A673 (cell line): ENCODE results near the gene ZNF398. TPM values are rescaled to one million over a fixed set of nuclear protein-coding genes. Genes with fewer than 3 reads are reported as not detected.
A peak's percentile ranks its signal among the peaks of the same experiment; 100 is the strongest.

Experiments used
- BruUV-seq: library from RNA; stranded (reverse); fragments of 400-500 nt; replicated peaks from 2 replicates; lab custom pipeline; 2021; lab: Mats Ljungman, UMichigan
- CTCF ChIA-PET: fragments of 300-600 bp; sonication (Branson Sonifier 250); formaldehyde crosslinking; loops from one replicate; lab custom pipeline; 2022; ENCODE audit warnings: antibody characterized with exemption; lab: Charles Lee
- POLR2A ChIA-PET: fragments of 300-600 bp; sonication (Branson Sonifier 250); formaldehyde crosslinking; loops from one replicate; lab custom pipeline; 2022; ENCODE audit warnings: antibody characterized with exemption; ENCODE audit not compliant: low non-redundant PET; lab: Charles Lee
- DNase-seq: peaks from one replicate; pipeline ENCODE4 v3.0.0-alpha.2; 2015; ENCODE audit warnings: low spot score
- H3K27ac ChIP-seq: fragments of 200-600 bp; sonication (generic); 2 replicates; pipeline ENCODE4 v1.5.1; 2016; ENCODE audit warnings: mixed run types, low read depth, mild to moderate bottlenecking, mixed read lengths, antibody characterized with exemption, low read length; ENCODE audit not compliant: poor library complexity, severe bottlenecking
- H3K27me3 ChIP-seq: fragments of 200-600 bp; sonication (generic); replicated peaks from 2 replicates; pipeline ENCODE4 v1.6.1; 2017; ENCODE audit warnings: mixed run types, low read depth, mild to moderate bottlenecking, mixed read lengths, antibody characterized with exemption, low read length; ENCODE audit not compliant: insufficient read depth, poor library complexity
- H3K36me3 ChIP-seq: fragments of 200-600 bp; sonication (generic); 2 replicates; pipeline ENCODE4 v1.6.1; 2016; ENCODE audit warnings: mixed run types, mild to moderate bottlenecking, mixed read lengths, antibody characterized with exemption, low read length; ENCODE audit not compliant: insufficient read depth, poor library complexity, severe bottlenecking
- H3K4me1 ChIP-seq: fragments of 200-600 bp; sonication (generic); 2 replicates; pipeline ENCODE4 v1.6.1; 2017; ENCODE audit warnings: mixed run types, mild to moderate bottlenecking, mixed read lengths, antibody characterized with exemption, low read length; ENCODE audit not compliant: insufficient read depth, poor library complexity, severe bottlenecking
- H3K4me3 ChIP-seq: fragments of 200-600 bp; sonication (generic); 2 replicates; pipeline ENCODE4 v1.5.1; 2016; ENCODE audit warnings: low read depth, mixed run types, mild to moderate bottlenecking, mixed read lengths, low read length; ENCODE audit not compliant: poor library complexity, severe bottlenecking
- H3K9me3 ChIP-seq: fragments of 200-600 bp; sonication (generic); 2 replicates; pipeline ENCODE4 v1.6.1; 2016; ENCODE audit warnings: mixed run types, low read depth, mild to moderate bottlenecking, mixed read lengths, antibody characterized with exemption, low read length; ENCODE audit not compliant: poor library complexity, severe bottlenecking
- EZH2 ChIP-seq: fragments of 200-600 bp; sonication (generic); IDR thresholded peaks from 2 replicates; pipeline ENCODE4 v1.6.1; 2017; ENCODE audit warnings: borderline replicate concordance, low read depth, mild to moderate bottlenecking, mixed read lengths, antibody characterized with exemption, low read length; ENCODE audit not compliant: poor library complexity, severe bottlenecking
- intact Hi-C: fragments of 100-400 bp; cut with micrococcal nuclease; formaldehyde crosslinking; loops from one replicate; pipeline ENCODE4 v1.10.0; 2022; ENCODE audit not compliant: unreplicated experiment
- total RNA-seq: library from RNA; stranded (reverse); gene quantifications from 2 replicates; pipeline ENCODE4 v1.2.3, GENCODE V29; 2021
- TF ChIP-seq, protein P1 (sequence below): fragments of 300-800, 200-600 bp; sonication (generic); conservative IDR thresholded peaks from 2 replicates; pipeline ENCODE4 v1.5.1; 2017; ENCODE audit warnings: low read depth, mild to moderate bottlenecking, antibody characterized with exemption, low read length, moderate library complexity, mixed read lengths

The ZNF398 gene
- total RNA-seq, 1 experiment from 2014 or later, result 22.3 TPM

DNA sequence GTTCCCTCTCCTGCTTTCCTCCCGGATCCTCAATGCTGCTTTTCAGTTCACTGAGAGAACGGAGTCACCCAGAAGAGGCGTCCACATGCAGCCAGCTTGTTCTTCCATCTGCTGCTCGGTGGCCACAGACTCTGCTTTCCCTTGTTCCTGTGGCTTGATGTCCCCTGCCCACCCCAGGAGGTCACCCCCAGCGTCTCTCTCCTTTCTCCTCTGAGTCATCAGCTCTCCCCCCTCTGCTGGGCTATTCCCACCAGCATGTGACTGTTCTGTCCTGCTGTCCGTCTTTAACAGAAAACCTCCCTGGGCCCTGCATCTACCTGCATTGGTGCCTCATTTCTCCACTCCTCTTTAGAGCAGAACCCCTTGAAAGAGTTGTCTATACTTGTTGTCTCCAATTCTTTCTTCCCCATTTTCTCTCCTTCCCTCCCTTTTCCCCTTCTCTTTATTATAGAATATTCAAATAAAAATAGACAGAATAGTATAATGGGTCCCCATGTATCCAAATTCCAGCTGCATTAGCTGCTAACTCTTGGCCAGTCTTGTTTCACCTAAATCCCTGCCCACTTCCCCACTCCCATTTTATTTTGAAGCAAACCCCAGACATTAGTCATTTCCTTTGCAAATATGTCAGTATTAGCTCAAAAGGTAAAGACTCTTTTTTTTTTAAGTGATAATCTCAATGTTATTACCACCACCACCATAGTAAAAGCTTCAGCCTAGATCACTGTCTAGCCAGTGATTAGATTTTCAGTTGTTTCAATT, 52.2 kb downstream of the ZNF398 start:
- POLR2A ChIA-PET, result no interaction called here
- intact Hi-C loops, result no loop called here

DNA sequence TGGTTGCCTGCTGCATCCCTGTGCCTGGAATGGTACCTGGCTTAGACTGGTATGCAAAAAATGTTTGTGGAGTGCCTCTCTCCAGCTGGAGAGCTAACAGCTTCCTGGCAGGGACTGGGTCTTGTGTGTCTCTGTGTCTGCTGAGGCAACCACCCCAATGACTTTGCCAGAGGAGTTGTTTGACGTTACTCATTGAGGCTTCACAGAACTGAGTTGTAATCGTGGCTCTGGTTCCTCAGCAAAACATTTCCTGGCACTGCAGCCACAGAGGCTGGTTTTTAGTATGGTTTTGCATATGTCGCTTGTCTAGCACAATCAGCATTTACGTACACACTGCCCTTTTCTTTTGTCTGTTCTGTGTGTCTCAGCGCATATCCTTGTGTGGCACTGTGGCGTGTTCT, 55.6 kb downstream of the ZNF398 start:
- BruUV-seq, result no TSS peak
- CTCF ChIA-PET, result no interaction called here

More for the DNA sequence above, 52.2 kb downstream of the ZNF398 start:
- CTCF ChIA-PET, result no interaction called here
- Histone ChIP-seq H3K9me3 (no peaks in the 10 kb centered on the region), H3K27ac (no peak overlapping the region), H3K27me3 (no peaks in the 10 kb centered on the region), H3K36me3 (peaks cover 55% of the 10 kb centered on the region), H3K4me3 (no peak overlapping the region), H3K4me1 (no peaks in the 10 kb centered on the region)
- BruUV-seq, result TSS peak; percentile 4
- TF ChIP-seq EZH2, result no peak
- TF ChIP-seq, protein P1, sequence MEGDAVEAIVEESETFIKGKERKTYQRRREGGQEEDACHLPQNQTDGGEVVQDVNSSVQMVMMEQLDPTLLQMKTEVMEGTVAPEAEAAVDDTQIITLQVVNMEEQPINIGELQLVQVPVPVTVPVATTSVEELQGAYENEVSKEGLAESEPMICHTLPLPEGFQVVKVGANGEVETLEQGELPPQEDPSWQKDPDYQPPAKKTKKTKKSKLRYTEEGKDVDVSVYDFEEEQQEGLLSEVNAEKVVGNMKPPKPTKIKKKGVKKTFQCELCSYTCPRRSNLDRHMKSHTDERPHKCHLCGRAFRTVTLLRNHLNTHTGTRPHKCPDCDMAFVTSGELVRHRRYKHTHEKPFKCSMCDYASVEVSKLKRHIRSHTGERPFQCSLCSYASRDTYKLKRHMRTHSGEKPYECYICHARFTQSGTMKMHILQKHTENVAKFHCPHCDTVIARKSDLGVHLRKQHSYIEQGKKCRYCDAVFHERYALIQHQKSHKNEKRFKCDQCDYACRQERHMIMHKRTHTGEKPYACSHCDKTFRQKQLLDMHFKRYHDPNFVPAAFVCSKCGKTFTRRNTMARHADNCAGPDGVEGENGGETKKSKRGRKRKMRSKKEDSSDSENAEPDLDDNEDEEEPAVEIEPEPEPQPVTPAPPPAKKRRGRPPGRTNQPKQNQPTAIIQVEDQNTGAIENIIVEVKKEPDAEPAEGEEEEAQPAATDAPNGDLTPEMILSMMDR, result no peak
- DNase-seq, result no peak

DNA sequence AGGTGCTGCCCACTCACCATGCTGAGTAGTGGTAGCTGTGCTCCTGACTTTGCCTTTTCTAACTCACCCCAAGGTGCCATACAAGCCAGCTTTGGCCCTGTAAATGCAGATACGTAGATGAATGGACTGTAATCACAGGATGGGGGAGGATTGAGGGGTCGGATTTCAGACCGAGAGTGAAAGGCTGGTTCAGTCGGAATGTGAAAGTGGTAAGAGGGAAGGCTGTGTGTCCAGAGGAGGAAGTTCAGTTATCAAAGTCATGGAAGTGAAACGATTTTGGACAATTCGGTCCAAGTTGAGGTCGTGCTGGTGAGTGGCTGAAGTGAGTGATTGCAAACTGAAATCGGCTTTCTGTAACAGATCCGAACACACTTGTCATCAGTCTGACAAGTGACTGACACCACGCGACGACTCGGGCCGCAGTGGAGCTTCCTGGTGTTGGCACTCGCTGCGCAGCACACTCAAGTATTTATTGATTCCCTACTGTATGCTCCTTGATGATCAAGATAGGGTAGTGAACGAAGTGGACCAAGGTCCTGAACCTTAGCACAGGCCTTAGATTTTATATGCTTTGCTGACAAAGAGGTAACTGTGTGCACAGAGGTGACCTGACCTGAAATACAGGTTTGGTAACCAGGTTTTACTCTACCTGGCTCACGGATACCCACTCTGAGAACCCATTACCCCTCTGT, 58.6 kb downstream of the ZNF398 start:
- intact Hi-C loops, result no loop called here
- H3K27me3 ChIP-seq, result no peaks in the 10 kb centered on the region
- TF ChIP-seq EZH2, result no peak
- TF ChIP-seq, protein P1, result no peak
- no peaks in the 10 kb centered on the region for H3K9me3 ChIP-seq
- H3K27ac ChIP-seq, result no peak overlapping the region
- no TSS peak for BruUV-seq
- DNase-seq, result no peak
- H3K4me1 ChIP-seq, result no peaks in the 10 kb centered on the region
- CTCF ChIA-PET, result no interaction called here
- POLR2A ChIA-PET, result no interaction called here
- peaks cover 69% of the 10 kb centered on the region for H3K36me3 ChIP-seq
- no peak overlapping the region for H3K4me3 ChIP-seq

More for the DNA sequence above, 55.6 kb downstream of the ZNF398 start:
- POLR2A ChIA-PET, result interaction anchor here (0.6 kb wide), 1 partner anchor 33 kb away, joined by 3 read pairs; no protein-coding TSS in a partner anchor
- peaks cover 80% of the 10 kb centered on the region for H3K36me3 ChIP-seq
- no peaks in the 10 kb centered on the region for H3K27me3 ChIP-seq
- H3K4me1 ChIP-seq, result no peaks in the 10 kb centered on the region
- no peak overlapping the region for H3K4me3 ChIP-seq
- H3K9me3 ChIP-seq, result no peaks in the 10 kb centered on the region
- no peak for TF ChIP-seq EZH2
- TF ChIP-seq, protein P1, result no peak
- intact Hi-C loops, result no loop called here
- no peak for DNase-seq
- H3K27ac ChIP-seq, result no peak overlapping the region
